Breast epithelium (tissue), 4 donors: ENCODE measurements around the gene HDDC3. TPM values are rescaled to one million over a fixed set of nuclear protein-coding genes. Genes with fewer than 3 reads are reported as not detected.

Experiments used
- DNase-seq, 2 donors: peaks; one replicate each; pipeline ENCODE4 v3.0.0-alpha.2; 2019; ENCODE audit warnings: low spot score in 2 of 2
- H3K27ac ChIP-seq, 2 donors: fragments of 200-600 bp; sonication (generic) in 1 of 2; one replicate each; pipeline ENCODE4 v1.5.1; 2016 to 2019; ENCODE audit warnings: mild to moderate bottlenecking in 1 of 2
- H3K27me3 ChIP-seq, 2 donors: fragments of 200-600 bp; sonication (generic) in 1 of 2; one replicate each; pipeline versions ENCODE4 v1.5.1 to v1.6.0; 2017 to 2019; ENCODE audit warnings: control low read depth in 1 of 2, mild to moderate bottlenecking in 1 of 2
- H3K36me3 ChIP-seq: fragments of 200-600 bp; one replicate; pipeline ENCODE4 v1.5.1; 2019
- H3K4me1 ChIP-seq, 2 donors: fragments of 200-600 bp; sonication (generic); one replicate each; pipeline ENCODE4 v1.5.1; 2016 to 2019; ENCODE audit warnings: control low read depth in 1 of 2
- H3K4me3 ChIP-seq, 3 donors: fragments of 200-600 bp; sonication (generic); 1 replicate in 2 of 3; 2 replicates in 1 of 3; pipeline ENCODE4 v1.5.1; 2016 to 2019; ENCODE audit warnings: mild to moderate bottlenecking in 3 of 3, moderate library complexity in 2 of 3
- H3K9me3 ChIP-seq, 2 donors: fragments of 200-600 bp; sonication (generic) in 1 of 2; one replicate each; pipeline ENCODE4 v1.5.1; 2016 to 2019; ENCODE audit warnings: control low read depth in 1 of 2
- POLR2A ChIP-seq: fragments of 450-650 bp; IDR thresholded peaks from one replicate; pipeline ENCODE4 v1.6.1; 2016; ENCODE audit warnings: antibody characterized with exemption, mild to moderate bottlenecking, moderate library complexity
- POLR2AphosphoS5 ChIP-seq, 3 donors: sonication (generic); formaldehyde crosslinking; IDR thresholded peaks; one replicate each; pipeline ENCODE4 v1.6.1; 2017; ENCODE audit warnings: antibody characterized with exemption in 3 of 3
- intact Hi-C: fragments of 100-400 bp; cut with DNase I; formaldehyde crosslinking; loops from one replicate; pipeline ENCODE4 v1.15.1; 2023; ENCODE audit warnings: low total_unique reads
- total RNA-seq, 3 donors: library from RNA; depleted of rRNA; stranded (reverse); fragments of >200 nt; gene quantifications; one replicate each; pipeline ENCODE4 v1.1.0, GENCODE V29; 2016
- TF ChIP-seq, protein P1 (sequence below), 3 donors: fragments of 450-650 bp; IDR thresholded peaks; one replicate each; pipeline ENCODE4 v1.5.1; 2016 to 2017; ENCODE audit warnings: antibody characterized with exemption in 3 of 3, mild to moderate bottlenecking in 3 of 3, moderate library complexity in 3 of 3

HDDC3 gene
- total RNA-seq, 3 donors from 2014 or later = 19.0 to 22.3 (median 19.4) TPM

DNA sequence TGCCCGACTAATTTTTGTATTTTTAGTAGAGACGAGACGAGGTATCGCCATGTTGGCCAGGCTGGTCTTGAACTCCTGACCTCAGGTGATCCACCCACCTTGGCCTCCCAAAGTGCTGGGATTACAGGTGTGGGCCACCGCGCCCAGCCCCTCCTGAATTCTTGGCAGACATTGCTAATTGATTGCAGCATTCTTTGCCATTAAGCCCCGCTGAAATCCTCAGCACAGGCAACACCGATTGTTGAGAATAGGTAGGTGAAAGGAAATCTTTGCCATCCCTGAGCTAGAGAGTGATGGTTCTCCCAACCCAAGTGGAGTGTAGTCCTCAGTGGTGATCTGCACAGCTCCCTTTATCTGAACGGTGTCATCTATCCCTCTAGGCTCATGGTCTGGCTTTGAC lies 27.6 kb downstream of the HDDC3 start:
- peaks cover 6% of the 10 kb centered on the region for H3K36me3 ChIP-seq
- H3K27me3 ChIP-seq = no peaks in the 10 kb centered on the region
- no peak for DNase-seq
- intact Hi-C loops = no loop called here
- H3K27ac ChIP-seq = no peak overlapping the region
- no peak for TF ChIP-seq POLR2AphosphoS5 (IDR thresholded peaks at IDR 0.05)
- no peak for TF ChIP-seq POLR2A
- TF ChIP-seq, protein P1, sequence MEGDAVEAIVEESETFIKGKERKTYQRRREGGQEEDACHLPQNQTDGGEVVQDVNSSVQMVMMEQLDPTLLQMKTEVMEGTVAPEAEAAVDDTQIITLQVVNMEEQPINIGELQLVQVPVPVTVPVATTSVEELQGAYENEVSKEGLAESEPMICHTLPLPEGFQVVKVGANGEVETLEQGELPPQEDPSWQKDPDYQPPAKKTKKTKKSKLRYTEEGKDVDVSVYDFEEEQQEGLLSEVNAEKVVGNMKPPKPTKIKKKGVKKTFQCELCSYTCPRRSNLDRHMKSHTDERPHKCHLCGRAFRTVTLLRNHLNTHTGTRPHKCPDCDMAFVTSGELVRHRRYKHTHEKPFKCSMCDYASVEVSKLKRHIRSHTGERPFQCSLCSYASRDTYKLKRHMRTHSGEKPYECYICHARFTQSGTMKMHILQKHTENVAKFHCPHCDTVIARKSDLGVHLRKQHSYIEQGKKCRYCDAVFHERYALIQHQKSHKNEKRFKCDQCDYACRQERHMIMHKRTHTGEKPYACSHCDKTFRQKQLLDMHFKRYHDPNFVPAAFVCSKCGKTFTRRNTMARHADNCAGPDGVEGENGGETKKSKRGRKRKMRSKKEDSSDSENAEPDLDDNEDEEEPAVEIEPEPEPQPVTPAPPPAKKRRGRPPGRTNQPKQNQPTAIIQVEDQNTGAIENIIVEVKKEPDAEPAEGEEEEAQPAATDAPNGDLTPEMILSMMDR (IDR thresholded peaks at IDR 0.05) = no peak
- H3K4me1 ChIP-seq = peaks cover 0 to 11% of the 10 kb centered on the region in 2 donors
- H3K9me3 ChIP-seq = no peaks in the 10 kb centered on the region
- no peak overlapping the region for H3K4me3 ChIP-seq

DNA sequence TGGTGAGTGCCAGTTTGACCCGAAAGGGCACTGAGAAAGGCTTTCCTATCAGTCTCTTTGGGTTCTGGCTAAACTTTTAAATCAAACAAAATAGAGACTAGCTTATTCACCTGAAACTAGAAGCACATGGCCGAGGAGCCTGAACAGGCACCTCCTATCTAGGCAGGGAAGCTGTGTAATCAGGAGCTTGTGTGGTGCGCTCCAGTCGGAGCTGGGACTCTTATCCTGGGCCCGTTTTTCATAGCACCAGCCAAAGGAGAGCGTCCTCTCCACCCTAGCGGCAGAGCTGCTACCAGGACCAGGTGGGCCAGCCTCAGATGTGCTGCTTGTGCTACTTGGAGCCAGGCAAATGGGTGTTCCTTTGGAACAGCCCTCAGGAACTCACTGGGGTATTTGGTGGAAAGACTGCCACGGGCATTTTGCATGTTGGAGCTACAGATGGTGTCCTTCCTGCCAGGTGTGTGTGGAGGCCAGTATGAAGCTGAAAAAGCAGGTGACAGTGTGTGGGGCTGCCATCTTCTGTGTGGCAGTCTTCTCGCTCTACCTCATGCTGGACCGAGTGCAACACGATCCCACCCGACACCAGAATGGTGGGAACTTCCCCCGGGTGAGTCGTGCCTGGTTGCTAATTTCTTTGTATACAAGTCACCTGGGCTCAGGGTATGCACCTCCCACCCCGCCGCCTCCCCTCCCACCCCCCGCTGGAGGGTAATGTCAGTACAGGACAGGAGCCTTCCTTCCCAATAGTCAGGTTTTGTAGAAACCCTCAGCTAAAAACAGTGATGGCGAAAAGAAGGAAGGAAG lies 28.4 kb downstream of the HDDC3 start:
- H3K9me3 ChIP-seq = no peaks in the 10 kb centered on the region
- intact Hi-C loops = no loop called here
- no peak for DNase-seq
- H3K4me3 ChIP-seq = peak overlapping the region; percentile 80 to 86 (median 84)
- peaks cover 6% of the 10 kb centered on the region for H3K36me3 ChIP-seq
- H3K27ac ChIP-seq = peak overlapping the region; percentile 88 to 93
- H3K27me3 ChIP-seq = no peaks in the 10 kb centered on the region
- TF ChIP-seq POLR2AphosphoS5 (IDR thresholded peaks at IDR 0.05) (no peak), POLR2A (no peak)
- TF ChIP-seq, protein P1 (IDR thresholded peaks at IDR 0.05) = no peak
- peaks cover 0 to 11% of the 10 kb centered on the region in 2 donors for H3K4me1 ChIP-seq

DNA sequence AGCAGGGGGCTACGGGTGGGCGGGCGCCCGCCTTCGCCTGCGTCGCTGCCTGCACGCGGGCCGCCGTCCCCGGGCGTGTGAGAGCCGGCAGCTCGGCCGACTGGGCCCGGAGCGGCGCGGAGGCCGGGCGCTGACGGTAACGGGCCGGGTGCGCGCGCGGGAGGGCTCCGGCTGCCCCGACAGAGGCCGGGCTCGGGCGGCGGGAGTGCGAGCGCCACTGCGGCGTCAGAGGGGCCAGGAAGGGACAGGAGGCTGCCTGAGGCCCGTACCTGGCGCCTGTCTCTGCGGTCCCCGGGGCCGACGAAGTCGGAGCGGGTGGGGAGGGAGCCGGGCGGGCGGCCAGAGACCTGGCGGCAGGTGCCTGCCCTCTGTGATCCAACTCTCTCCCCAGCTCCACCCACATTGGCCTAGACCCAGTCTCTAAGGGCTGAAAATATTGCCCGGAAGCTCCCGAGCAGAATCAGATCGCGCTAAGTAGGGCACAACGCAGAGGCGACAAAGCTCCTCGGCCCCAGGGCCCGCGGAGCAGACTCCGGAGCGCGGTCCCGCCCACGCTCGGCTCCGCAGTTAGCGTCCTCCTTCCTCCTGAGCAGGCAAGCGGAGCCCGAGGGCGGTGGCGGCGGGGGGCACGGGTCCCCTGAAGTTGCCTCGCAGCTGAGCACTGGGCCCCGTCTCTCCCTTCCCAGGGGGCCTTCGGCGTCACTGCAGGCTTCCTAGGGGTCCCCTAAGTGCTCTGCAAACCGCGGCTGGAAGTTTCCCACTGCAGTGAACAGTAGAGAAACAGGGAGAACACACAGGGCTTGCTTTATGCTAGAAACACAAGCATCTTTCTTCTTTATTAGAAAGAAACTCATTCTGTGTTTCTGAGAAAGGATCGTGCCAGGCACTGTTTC lies 29.3 kb downstream of the HDDC3 start, which contains the start of gene MAN2A2:
Gene MAN2A2 (plus strand): TSS at position 463 of the 893 bp plus-strand sequence. CDS start 906 bp downstream, outside the sequence.
- peaks cover 0 to 11% of the 10 kb centered on the region in 2 donors for H3K4me1 ChIP-seq
- TF ChIP-seq POLR2AphosphoS5 (IDR thresholded peaks at IDR 0.05) (peak in 2 of 3 donors; percentile 19 to 22), POLR2A (no peak)
- intact Hi-C loops = no loop called here
- H3K36me3 ChIP-seq = peaks cover 6% of the 10 kb centered on the region
- no peaks in the 10 kb centered on the region for H3K27me3 ChIP-seq
- H3K27ac ChIP-seq = peak within 1 kb of the TSS; percentile 88 to 93
- no peak for DNase-seq
- H3K9me3 ChIP-seq = no peaks in the 10 kb centered on the region
- peak within 1 kb of the TSS; percentile 80 to 86 (median 84) for H3K4me3 ChIP-seq

DNA sequence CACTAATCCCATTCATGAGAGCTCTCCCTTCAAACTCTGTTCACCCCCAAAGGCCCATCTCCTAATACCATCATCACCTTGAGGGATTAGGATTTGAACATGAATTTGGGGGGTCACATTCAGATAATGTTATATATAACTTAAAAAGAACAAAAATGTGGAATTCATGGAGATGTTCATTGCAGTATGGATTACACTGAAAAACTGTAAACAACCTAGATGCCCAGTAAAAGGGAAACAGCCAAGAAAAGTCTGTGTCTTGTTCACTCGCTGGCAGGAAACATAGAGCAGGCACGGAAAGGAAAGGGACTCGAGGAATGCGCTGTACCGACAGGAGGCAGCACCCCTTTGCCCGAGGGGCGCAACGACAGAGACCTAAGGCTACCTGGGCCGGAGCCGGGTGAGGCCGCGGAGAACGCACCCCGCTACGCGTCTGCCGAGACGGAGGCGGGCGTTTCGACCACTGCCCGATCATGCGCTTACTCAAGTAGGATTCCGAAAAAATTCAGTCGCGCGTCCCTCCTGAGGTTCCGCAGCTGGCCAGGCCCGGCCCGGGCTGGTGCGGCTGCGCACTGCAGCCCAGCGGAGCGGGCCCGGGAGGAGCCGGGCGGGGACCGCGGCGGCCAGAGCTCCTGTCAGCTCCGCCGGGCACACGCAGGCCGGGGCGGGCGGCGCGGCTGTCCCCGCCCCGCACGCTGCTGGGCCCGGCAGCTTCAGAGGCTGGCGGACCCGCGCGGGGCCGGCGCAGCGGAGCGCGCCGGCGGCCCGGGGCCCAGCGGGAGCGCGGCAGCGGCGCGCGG lies 30.1 kb downstream of the HDDC3 start:
- peak; percentile 62 to 69 for DNase-seq
- intact Hi-C loops = no loop called here

More for the DNA sequence above, 30.1 kb downstream of the HDDC3 start:
- Histone ChIP-seq H3K4me3 (peak overlapping the region; percentile 80 to 86 (median 84)), H3K27ac (peak overlapping the region; percentile 88 to 93), H3K4me1 (peaks cover 0 to 11% of the 10 kb centered on the region in 2 donors), H3K36me3 (peaks cover 6% of the 10 kb centered on the region), H3K9me3 (no peaks in the 10 kb centered on the region), H3K27me3 (no peaks in the 10 kb centered on the region)
- TF ChIP-seq POLR2A (no peak), POLR2AphosphoS5 (IDR thresholded peaks at IDR 0.05) (peak; percentile 71 to 87 (median 74))
- TF ChIP-seq, protein P1 (IDR thresholded peaks at IDR 0.05) = peak; percentile 53 to 72 (median 70)
